KOPT-K1 (cell line): Measurements from ENCODE around the gene FAM168A.

Source experiments
- H3K27ac ChIP-seq: fragments of 200-600 bp; sonication (generic); 2 replicates; pipeline ENCODE4 v1.5.1; 2016; ENCODE audit warnings: antibody characterized with exemption, mild to moderate bottlenecking, low read depth, low read length; ENCODE audit not compliant: poor library complexity, severe bottlenecking
- H3K36me3 ChIP-seq: fragments of 200-600 bp; sonication (generic); 2 replicates; pipeline ENCODE4 v1.5.1; 2017; ENCODE audit warnings: antibody characterized with exemption, mild to moderate bottlenecking, low read length, moderate library complexity; ENCODE audit not compliant: insufficient read depth
- H3K9me3 ChIP-seq: fragments of 200-600 bp; sonication (generic); 2 replicates; pipeline ENCODE4 v1.5.1; 2017; ENCODE audit warnings: antibody characterized with exemption, low read length, mild to moderate bottlenecking; ENCODE audit not compliant: insufficient read depth, poor library complexity, severe bottlenecking

Gene FAM168A

GRCh38 chr11:73390601-73391565 is 207.0 kb downstream of the FAM168A start:
- H3K27ac ChIP-seq: no peak overlapping the region
- H3K9me3 ChIP-seq: no peaks in the 10 kb centered on the region
- peaks cover 43% of the 10 kb centered on the region for H3K36me3 ChIP-seq

GRCh38 chr11:73389916-73390315 is 208.0 kb downstream of the FAM168A start:
- H3K9me3 ChIP-seq: no peaks in the 10 kb centered on the region
- peaks cover 33% of the 10 kb centered on the region for H3K36me3 ChIP-seq
- no peak overlapping the region for H3K27ac ChIP-seq

DNA sequence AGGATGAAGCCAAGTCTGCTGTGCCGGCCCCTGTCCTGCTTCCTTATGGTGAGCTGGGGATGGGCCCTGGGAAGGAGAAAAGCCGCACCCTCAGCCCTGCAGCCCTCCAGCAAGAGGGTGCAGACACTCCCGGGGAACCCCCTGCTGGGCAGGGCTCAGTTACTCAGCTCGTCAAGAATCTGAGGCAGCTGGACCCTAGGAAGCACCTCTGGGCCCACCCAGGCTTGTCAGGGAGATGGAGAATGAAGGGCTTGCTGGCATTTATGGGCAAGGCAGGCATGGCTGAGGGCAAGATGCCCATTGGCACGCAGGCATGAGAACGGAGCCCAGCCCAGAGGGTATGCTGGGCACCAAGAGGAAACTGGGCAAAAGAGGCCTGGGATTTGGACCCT is 208.8 kb downstream of the FAM168A start:
- peaks cover 25% of the 10 kb centered on the region for H3K36me3 ChIP-seq
- H3K27ac ChIP-seq: no peak overlapping the region
- no peaks in the 10 kb centered on the region for H3K9me3 ChIP-seq

- Histone ChIP-seq H3K9me3 (no peaks in the 10 kb centered on the region), H3K27ac (peak overlapping the region; percentile 11), H3K36me3 (peaks cover 19% of the 10 kb centered on the region)
Measured at GRCh38 chr11:73388265-73389133, 209.4 kb downstream of the FAM168A start.

GRCh38 chr11:73387594-73388264 is 210.2 kb downstream of the FAM168A start:
- Histone ChIP-seq H3K27ac (peak overlapping the region; percentile 11), H3K9me3 (no peaks in the 10 kb centered on the region), H3K36me3 (peaks cover 11% of the 10 kb centered on the region)

- Histone ChIP-seq H3K9me3 (no peaks in the 10 kb centered on the region), H3K36me3 (no peaks in the 10 kb centered on the region; the same call in 1 of the 2 replicates), H3K27ac (peak overlapping the region; percentile 68)
Measured at GRCh38 chr11:73386546-73386945, 211.4 kb downstream of the FAM168A start.

DNA sequence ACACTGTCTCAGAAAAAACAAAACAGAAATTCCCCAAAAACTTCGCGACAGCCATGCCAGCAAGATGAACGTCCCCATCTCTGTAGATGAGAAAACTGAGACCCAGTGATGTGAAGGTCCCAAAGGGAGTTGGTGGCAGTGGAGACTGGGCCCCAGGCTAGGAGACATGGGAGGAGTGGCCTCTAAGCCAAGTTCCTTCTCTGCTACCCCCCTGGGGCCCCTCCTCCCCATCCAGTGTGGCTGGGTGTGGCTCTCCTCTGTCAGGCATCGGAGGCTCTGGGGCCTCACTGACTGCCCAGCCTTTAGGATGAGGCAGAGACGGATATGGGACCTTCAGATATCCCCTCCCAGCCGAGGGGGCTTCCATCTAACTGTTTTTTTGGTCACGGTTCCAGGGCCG is 211.9 kb downstream of the FAM168A start:
- Histone ChIP-seq H3K27ac (peak overlapping the region; percentile 68), H3K9me3 (no peaks in the 10 kb centered on the region), H3K36me3 (no peaks in the 10 kb centered on the region; the same call in 1 of the 2 replicates)

- peak overlapping the region; percentile 68 for H3K27ac ChIP-seq
- no peaks in the 10 kb centered on the region for H3K9me3 ChIP-seq
Measured at GRCh38 chr11:73384872-73385689, 212.8 kb downstream of the FAM168A start.

DNA sequence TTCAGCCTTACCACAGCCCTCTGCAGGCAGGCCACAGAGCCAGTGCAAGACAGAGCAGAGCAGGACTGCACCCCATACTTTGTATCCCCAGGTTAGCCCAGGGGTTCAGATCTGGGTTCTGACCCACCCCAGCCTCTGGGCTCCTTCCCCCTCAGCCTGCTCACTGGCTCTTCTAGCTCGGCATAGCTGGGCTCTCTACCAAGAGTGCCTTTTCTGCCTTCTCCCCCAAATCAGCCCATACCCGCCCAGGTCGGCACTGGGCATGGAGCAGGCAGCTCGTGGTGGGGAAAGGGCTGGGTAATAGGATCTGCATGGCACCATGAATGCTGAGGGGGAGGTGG is 213.4 kb downstream of the FAM168A start:
- Histone ChIP-seq H3K9me3 (no peaks in the 10 kb centered on the region), H3K27ac (peak overlapping the region; percentile 68), H3K36me3 (no peaks in the 10 kb centered on the region)

More at GRCh38 chr11:73384872-73385689, 212.8 kb downstream of the FAM168A start:
- H3K36me3 ChIP-seq: no peaks in the 10 kb centered on the region

- H3K36me3 ChIP-seq: no peaks in the 10 kb centered on the region
- H3K27ac ChIP-seq: peak overlapping the region; percentile 68
- no peaks in the 10 kb centered on the region for H3K9me3 ChIP-seq
Measured at GRCh38 chr11:73384125-73384441, 213.8 kb downstream of the FAM168A start.

GRCh38 chr11:73383249-73384124 is 214.4 kb downstream of the FAM168A start:
- H3K36me3 ChIP-seq: no peaks in the 10 kb centered on the region; the same call in 1 of the 2 replicates
- peak overlapping the region; percentile 7 for H3K27ac ChIP-seq
- H3K9me3 ChIP-seq: no peaks in the 10 kb centered on the region

GRCh38 chr11:73382747-73383146 is 215.2 kb downstream of the FAM168A start:
- no peaks in the 10 kb centered on the region for H3K9me3 ChIP-seq
- peak overlapping the region; percentile 5 for H3K27ac ChIP-seq
- H3K36me3 ChIP-seq: no peaks in the 10 kb centered on the region; the same call in 1 of the 2 replicates

GRCh38 chr11:73382183-73382582 is 215.7 kb downstream of the FAM168A start:
- Histone ChIP-seq H3K9me3 (no peaks in the 10 kb centered on the region), H3K27ac (peak overlapping the region; percentile 5), H3K36me3 (no peaks in the 10 kb centered on the region; the same call in 1 of the 2 replicates)
